DND-41 (cell line): Measurements from ENCODE around the gene ZCCHC2.

ENCODE experiments used
- EZH2 ChIP-seq: IDR thresholded peaks from 3 replicates; pipeline ENCODE4 v1.6.1; 2012; ENCODE audit warnings: borderline replicate concordance, low read depth, mild to moderate bottlenecking, moderate library complexity, low read length, inconsistent platforms; ENCODE audit not compliant: severe bottlenecking
- TF ChIP-seq, protein P1 (sequence below): IDR thresholded peaks from 2 replicates; pipeline ENCODE4 v1.5.1; 2012; ENCODE audit warnings: borderline replicate concordance, low read length, moderate library complexity, mild to moderate bottlenecking; ENCODE audit not compliant: poor library complexity, severe bottlenecking; ENCODE audit errors: extremely low read depth

DNA sequence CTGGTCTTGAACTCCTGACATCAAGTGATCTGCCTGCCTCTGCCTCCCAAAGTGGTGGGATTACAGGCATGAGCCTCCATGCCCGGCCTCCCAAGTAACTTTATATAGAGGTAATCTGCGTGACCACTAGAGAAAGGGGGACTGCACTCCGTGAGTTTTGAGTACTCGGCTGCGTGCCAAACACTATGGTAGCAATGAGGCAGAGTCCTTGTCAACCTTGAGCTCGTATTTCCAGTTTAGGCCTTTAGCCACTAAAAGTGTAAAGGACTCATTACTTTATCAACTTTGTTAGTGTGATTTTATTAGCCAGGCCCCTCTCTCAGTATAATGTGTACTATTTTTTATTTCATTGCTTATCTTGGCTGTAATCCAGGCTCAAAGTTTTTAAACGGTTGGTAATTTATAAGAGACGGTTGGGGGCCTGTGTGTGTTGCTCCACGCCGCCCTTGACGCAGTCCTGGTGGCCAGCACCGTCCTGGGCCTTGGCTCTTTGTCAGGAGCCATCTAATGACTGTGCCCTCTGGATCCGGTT lies 56.2 kb downstream of the ZCCHC2 start:
- TF ChIP-seq, protein P1, sequence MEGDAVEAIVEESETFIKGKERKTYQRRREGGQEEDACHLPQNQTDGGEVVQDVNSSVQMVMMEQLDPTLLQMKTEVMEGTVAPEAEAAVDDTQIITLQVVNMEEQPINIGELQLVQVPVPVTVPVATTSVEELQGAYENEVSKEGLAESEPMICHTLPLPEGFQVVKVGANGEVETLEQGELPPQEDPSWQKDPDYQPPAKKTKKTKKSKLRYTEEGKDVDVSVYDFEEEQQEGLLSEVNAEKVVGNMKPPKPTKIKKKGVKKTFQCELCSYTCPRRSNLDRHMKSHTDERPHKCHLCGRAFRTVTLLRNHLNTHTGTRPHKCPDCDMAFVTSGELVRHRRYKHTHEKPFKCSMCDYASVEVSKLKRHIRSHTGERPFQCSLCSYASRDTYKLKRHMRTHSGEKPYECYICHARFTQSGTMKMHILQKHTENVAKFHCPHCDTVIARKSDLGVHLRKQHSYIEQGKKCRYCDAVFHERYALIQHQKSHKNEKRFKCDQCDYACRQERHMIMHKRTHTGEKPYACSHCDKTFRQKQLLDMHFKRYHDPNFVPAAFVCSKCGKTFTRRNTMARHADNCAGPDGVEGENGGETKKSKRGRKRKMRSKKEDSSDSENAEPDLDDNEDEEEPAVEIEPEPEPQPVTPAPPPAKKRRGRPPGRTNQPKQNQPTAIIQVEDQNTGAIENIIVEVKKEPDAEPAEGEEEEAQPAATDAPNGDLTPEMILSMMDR, result no peak
- no peak for TF ChIP-seq EZH2
